Gastrocnemius medialis (tissue), 4 donors: ENCODE data around the gene SCLT1. TPM values are rescaled to one million over a fixed set of nuclear protein-coding genes. Genes with fewer than 3 reads are reported as not detected.

Source experiments
- ATAC-seq, 2 donors: fragments of 150-250 bp; one replicate each; pipeline ENCODE4 v1.9.1; 2016
- DNase-seq, 2 donors: peaks; one replicate each; pipeline ENCODE4 v3.0.0-alpha.2; 2019
- H3K27ac ChIP-seq, 4 donors: fragments of 200-600 bp; sonication (generic); 1 replicate in 1 of 4; 2 replicates in 3 of 4; pipeline ENCODE4 v1.5.1; 2016 to 2018; ENCODE audit warnings: mild to moderate bottlenecking in 2 of 4, moderate library complexity in 1 of 4
- H3K27me3 ChIP-seq, 3 donors: fragments of 200-600 bp; sonication (generic) in 2 of 3; 1 replicate in 1 of 3; 2 replicates in 2 of 3; pipeline versions ENCODE4 v1.5.1 to v1.6.0; 2016 to 2019; ENCODE audit warnings: mild to moderate bottlenecking in 1 of 3, moderate library complexity in 1 of 3
- H3K36me3 ChIP-seq, 2 donors: fragments of 200-600 bp; sonication (generic) in 1 of 2; one replicate each; pipeline ENCODE4 v1.5.1; 2017 to 2018
- H3K4me1 ChIP-seq, 2 donors: fragments of 200-600 bp; sonication (generic) in 1 of 2; one replicate each; pipeline ENCODE4 v1.5.1; 2016 to 2017; ENCODE audit warnings: mild to moderate bottlenecking in 2 of 2
- H3K4me3 ChIP-seq, 4 donors: fragments of 200-600 bp; sonication (generic) in 3 of 4; 1 replicate in 1 of 4; 2 replicates in 3 of 4; pipeline ENCODE4 v1.5.1; 2016 to 2019; ENCODE audit warnings: mild to moderate bottlenecking in 2 of 4
- H3K9me3 ChIP-seq, 3 donors: fragments of 200-600 bp; sonication (generic) in 2 of 3; 1 replicate in 1 of 3; 2 replicates in 2 of 3; pipeline ENCODE4 v1.5.1; 2016 to 2019
- CTCF ChIP-seq, 5 experiments: fragments of 450-650 bp in 3 of 5; fragments of 200-600 bp in 2 of 5; sonication (generic) in 2 of 5; IDR thresholded peaks in 4 of 5; conservative IDR thresholded peaks in 1 of 5; 1 replicate in 4 of 5; 2 replicates in 1 of 5; pipeline ENCODE4 v1.5.1; 2016 to 2019; ENCODE audit warnings: antibody characterized with exemption in 5 of 5, mild to moderate bottlenecking in 3 of 5, moderate library complexity in 3 of 5
- POLR2A ChIP-seq, 2 donors: fragments of 450-650 bp; IDR thresholded peaks; one replicate each; pipeline ENCODE4 v1.6.1; 2017; ENCODE audit warnings: antibody characterized with exemption in 2 of 2, mild to moderate bottlenecking in 2 of 2, moderate library complexity in 2 of 2
- in situ Hi-C, 4 donors: fragments of 200-750 bp; cut with MboI; loops; one replicate each; pipeline versions ENCODE4 v1.15.0 to v1.8.0; 2017; ENCODE audit warnings: low sequenced_read_pairs in 4 of 4
- intact Hi-C: fragments of 100-400 bp; cut with DNase I; formaldehyde crosslinking; loops from one replicate; pipeline ENCODE4 v1.15.1; 2023; ENCODE audit warnings: low total_unique reads
- total RNA-seq, 4 donors: library from RNA; depleted of rRNA; stranded (reverse); fragments of >200 nt; gene quantifications; one replicate each; pipeline versions ENCODE4 v1.1.0 to v1.2.3, GENCODE V29; 2016

Gene SCLT1
- total RNA-seq, 4 donors from 2014 or later, result 1.0 to 4.1 (median 1.8) TPM

GRCh38 chr4:128908735-128909134, 184.6 kb downstream of the SCLT1 start:
- no peak for ATAC-seq
- intact Hi-C loops, result no loop called here

GRCh38 chr4:128907981-128908380, 185.4 kb downstream of the SCLT1 start:
- Histone ChIP-seq H3K27ac (no peak overlapping the region), H3K4me1 (no peaks in the 10 kb centered on the region), H3K4me3 (no peak overlapping the region), H3K9me3 (no peaks in the 10 kb centered on the region), H3K27me3 (no peaks in the 10 kb centered on the region), H3K36me3 (no peaks in the 10 kb centered on the region)
- in situ Hi-C loops, result no loop called here
- DNase-seq (no peak), ATAC-seq (no peak)
- intact Hi-C loops, result no loop called here
- no peak for TF ChIP-seq POLR2A (IDR thresholded peaks at IDR 0.05)
- TF ChIP-seq CTCF (IDR thresholded peaks at IDR 0.05 in 4 of 5, conservative IDR thresholded peaks at IDR 0.05 in 1 of 5), result no peak

More at GRCh38 chr4:128908735-128909134, 184.6 kb downstream of the SCLT1 start:
- no peak overlapping the region for H3K4me3 ChIP-seq
- H3K36me3 ChIP-seq, result no peaks in the 10 kb centered on the region
- DNase-seq, result no peak
- no peaks in the 10 kb centered on the region for H3K9me3 ChIP-seq
- TF ChIP-seq POLR2A (IDR thresholded peaks at IDR 0.05) (no peak), CTCF (IDR thresholded peaks at IDR 0.05 in 4 of 5, conservative IDR thresholded peaks at IDR 0.05 in 1 of 5) (no peak)
- no peaks in the 10 kb centered on the region for H3K4me1 ChIP-seq
- in situ Hi-C loops, result no loop called here
- H3K27me3 ChIP-seq, result no peaks in the 10 kb centered on the region
- no peak overlapping the region for H3K27ac ChIP-seq

- no peak for DNase-seq
- H3K27ac ChIP-seq, result no peak overlapping the region
- H3K4me3 ChIP-seq, result no peak overlapping the region
- intact Hi-C loops, result no loop called here
- ATAC-seq, result no peak
- H3K27me3 ChIP-seq, result no peaks in the 10 kb centered on the region
- no peaks in the 10 kb centered on the region for H3K4me1 ChIP-seq
- in situ Hi-C loops, result no loop called here
- no peaks in the 10 kb centered on the region for H3K9me3 ChIP-seq
- H3K36me3 ChIP-seq, result no peaks in the 10 kb centered on the region
- TF ChIP-seq CTCF (IDR thresholded peaks at IDR 0.05 in 4 of 5, conservative IDR thresholded peaks at IDR 0.05 in 1 of 5) (no peak), POLR2A (IDR thresholded peaks at IDR 0.05) (no peak)
These were observed 186.8 kb downstream of the SCLT1 start for GRCh38 chr4:128906581-128906980.

- in situ Hi-C loops, result no loop called here
- peak in 1 of 2 donors; percentile 21 for ATAC-seq
These were observed 188.5 kb downstream of the SCLT1 start for GRCh38 chr4:128904821-128905220.

More at GRCh38 chr4:128904821-128905220, 188.5 kb downstream of the SCLT1 start:
- no peak for DNase-seq
- TF ChIP-seq POLR2A (IDR thresholded peaks at IDR 0.05), result no peak
- no peak for TF ChIP-seq CTCF (IDR thresholded peaks at IDR 0.05 in 4 of 5, conservative IDR thresholded peaks at IDR 0.05 in 1 of 5)
- intact Hi-C loops, result no loop called here
- Histone ChIP-seq H3K36me3 (no peaks in the 10 kb centered on the region), H3K4me3 (no peak overlapping the region), H3K9me3 (no peaks in the 10 kb centered on the region), H3K27me3 (no peaks in the 10 kb centered on the region), H3K27ac (no peak overlapping the region), H3K4me1 (no peaks in the 10 kb centered on the region)
